Measurements from ENCODE around the gene ADCY3. TPM values are rescaled to one million over a fixed set of nuclear protein-coding genes. Genes with fewer than 3 reads are reported as not detected.

The ADCY3 gene
- total and polyA plus RNA-seq, 10 of the 15 experiments (the other 5 are each of a cell fraction or from before 2014, with no cell fraction given): 2.8 to 102 (median 50.4) TPM

- H3K36me3 ChIP-seq (ENCODE audit: control insufficient read depth in 2 of 2, insufficient read depth in 2 of 2, low read length in 1 of 2): peaks cover 0 to 23% of the 10 kb centered on the region in 2 experiments; a peak in 3 of 4 replicates
- FAIRE-seq (no peak), ATAC-seq (no peak), DNase-seq (ENCODE audit: low read depth, low spot score) (no peak)
- no peak overlapping the region for H3K27ac ChIP-seq (ENCODE audit: control insufficient read depth, insufficient read depth)
- in situ Hi-C loops (cut with MboI) (no loop called here), intact Hi-C loops (cut with micrococcal nuclease; ENCODE audit: unreplicated experiment) (no loop called here)
- POLR2A ChIA-PET: no interaction called here
- no peak overlapping the region for H3K4me3 ChIP-seq
- H3K79me2 ChIP-seq (ENCODE audit: control insufficient read depth, insufficient read depth, low read length): no peaks in the 10 kb centered on the region; the same call in 1 of the 2 replicates
- no peak overlapping the region for H3K4me2 ChIP-seq (ENCODE audit: control insufficient read depth, insufficient read depth)
- SMC1A ChIA-PET (ENCODE audit: uncharacterized antibody, unreplicated experiment): no interaction called here
- BruUV-seq (replicated peaks): no TSS peak
- no peak for TF ChIP-seq BHLHE40 (IDR thresholded peaks at IDR 0.05; ENCODE audit: borderline replicate concordance in 1 of 2, low read depth in 2 of 2, low read length in 1 of 2)
- no peak for TF ChIP-seq IKZF1 (conservative IDR thresholded peaks at IDR 0.05)
- TF ChIP-seq, protein P1, sequence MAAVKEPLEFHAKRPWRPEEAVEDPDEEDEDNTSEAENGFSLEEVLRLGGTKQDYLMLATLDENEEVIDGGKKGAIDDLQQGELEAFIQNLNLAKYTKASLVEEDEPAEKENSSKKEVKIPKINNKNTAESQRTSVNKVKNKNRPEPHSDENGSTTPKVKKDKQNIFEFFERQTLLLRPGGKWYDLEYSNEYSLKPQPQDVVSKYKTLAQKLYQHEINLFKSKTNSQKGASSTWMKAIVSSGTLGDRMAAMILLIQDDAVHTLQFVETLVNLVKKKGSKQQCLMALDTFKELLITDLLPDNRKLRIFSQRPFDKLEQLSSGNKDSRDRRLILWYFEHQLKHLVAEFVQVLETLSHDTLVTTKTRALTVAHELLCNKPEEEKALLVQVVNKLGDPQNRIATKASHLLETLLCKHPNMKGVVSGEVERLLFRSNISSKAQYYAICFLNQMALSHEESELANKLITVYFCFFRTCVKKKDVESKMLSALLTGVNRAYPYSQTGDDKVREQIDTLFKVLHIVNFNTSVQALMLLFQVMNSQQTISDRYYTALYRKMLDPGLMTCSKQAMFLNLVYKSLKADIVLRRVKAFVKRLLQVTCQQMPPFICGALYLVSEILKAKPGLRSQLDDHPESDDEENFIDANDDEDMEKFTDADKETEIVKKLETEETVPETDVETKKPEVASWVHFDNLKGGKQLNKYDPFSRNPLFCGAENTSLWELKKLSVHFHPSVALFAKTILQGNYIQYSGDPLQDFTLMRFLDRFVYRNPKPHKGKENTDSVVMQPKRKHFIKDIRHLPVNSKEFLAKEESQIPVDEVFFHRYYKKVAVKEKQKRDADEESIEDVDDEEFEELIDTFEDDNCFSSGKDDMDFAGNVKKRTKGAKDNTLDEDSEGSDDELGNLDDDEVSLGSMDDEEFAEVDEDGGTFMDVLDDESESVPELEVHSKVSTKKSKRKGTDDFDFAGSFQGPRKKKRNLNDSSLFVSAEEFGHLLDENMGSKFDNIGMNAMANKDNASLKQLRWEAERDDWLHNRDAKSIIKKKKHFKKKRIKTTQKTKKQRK (IDR thresholded peaks at IDR 0.05; ENCODE audit: low read depth, low read length): no peak
- no peak for TF ChIP-seq MEF2A (IDR thresholded peaks at IDR 0.05; ENCODE audit: insufficient read depth, low read depth, low read length)
- TF ChIP-seq FOS (IDR thresholded peaks at IDR 0.05; ENCODE audit: borderline replicate concordance, extremely low read depth, insufficient read length): no peak
- no peak for TF ChIP-seq SUPT20H (IDR thresholded peaks at IDR 0.05; ENCODE audit: borderline replicate concordance, control insufficient read depth, low read depth, low read length)
- TF ChIP-seq MTA3 (IDR thresholded peaks at IDR 0.05; ENCODE audit: borderline replicate concordance, low read length): no peak
- TF ChIP-seq ATF7 (IDR thresholded peaks at IDR 0.05; ENCODE audit: low read depth): no peak
- H3K27me3 ChIP-seq (replicated peaks in 1 of 2; ENCODE audit: control insufficient read depth in 2 of 2, insufficient read depth in 2 of 2, low read length in 1 of 2): no peaks in the 10 kb centered on the region
- H3K4me1 ChIP-seq (ENCODE audit: control insufficient read depth, insufficient read depth, low read length): no peaks in the 10 kb centered on the region
- RAD21 ChIA-PET (ENCODE audit: unreplicated experiment): no interaction called here
- no peak overlapping the region for H2AFZ ChIP-seq (ENCODE audit: control insufficient read depth, low read depth, low read length)
- peaks cover 22% of the 10 kb centered on the region; the same call in 2 of the 3 replicates for H3K9me3 ChIP-seq (replicated peaks; ENCODE audit: control insufficient read depth, insufficient read depth, low read length)
- CTCF ChIA-PET: no interaction called here
- 98% methylated on average over 12 of the region's 13 CpGs for WGBS (ENCODE audit: insufficient coverage, insufficient replicate concordance, low lambda C conversion rate, missing lambda C conversion rate)
- H3K9ac ChIP-seq (ENCODE audit: control insufficient read depth, insufficient read depth, low read length): no peak overlapping the region
- no peaks in the 10 kb centered on the region for H4K20me1 ChIP-seq (ENCODE audit: control insufficient read depth, insufficient read depth)
Observed at GRCh38 chr2:24852026-24852425, 68.0 kb downstream of the ADCY3 start.
